Small intestine (tissue), 7 donors: ENCODE results near the gene SLC25A47. TPM values are rescaled to one million over a fixed set of nuclear protein-coding genes. Genes with fewer than 3 reads are reported as not detected.

Source experiments
- DNase-seq, 2 donors: peaks; one replicate each; pipeline versions ENCODE4 v3.0.0 to v3.0.0-alpha.2; 2013
- FAIRE-seq: peaks from 2 replicates; lab custom pipeline; 2012; peaks lifted over from hg19 to GRCh38; lab: Jason Lieb, UNC
- H3K27ac ChIP-seq, 3 donors: one replicate each; pipeline ENCODE4 v1.5.1; 2013; ENCODE audit warnings: low read length in 2 of 3, mild to moderate bottlenecking in 2 of 3, control low read depth in 1 of 3, inconsistent platforms in 1 of 3, low read depth in 1 of 3, moderate library complexity in 1 of 3
- H3K27me3 ChIP-seq, 3 donors: one replicate each; pipeline ENCODE4 v1.6.1; 2013; ENCODE audit warnings: low read length in 3 of 3, inconsistent platforms in 1 of 3; ENCODE audit not compliant: control insufficient read depth in 3 of 3, insufficient read depth in 3 of 3
- H3K36me3 ChIP-seq, 3 donors: one replicate each; pipeline ENCODE4 v1.6.1; 2013; ENCODE audit warnings: low read length in 3 of 3, inconsistent platforms in 1 of 3, low read depth in 1 of 3, mild to moderate bottlenecking in 1 of 3, moderate library complexity in 1 of 3; ENCODE audit not compliant: control insufficient read depth in 3 of 3, insufficient read depth in 2 of 3
- H3K4me1 ChIP-seq, 3 donors: one replicate each; pipeline ENCODE4 v1.6.1; 2013; ENCODE audit warnings: low read length in 2 of 3, inconsistent platforms in 1 of 3, low read depth in 1 of 3, mild to moderate bottlenecking in 1 of 3, moderate library complexity in 1 of 3; ENCODE audit not compliant: control insufficient read depth in 3 of 3, insufficient read depth in 2 of 3
- H3K4me3 ChIP-seq, 3 donors: one replicate each; pipeline ENCODE4 v1.5.1; 2013; ENCODE audit warnings: low read length in 3 of 3, control low read depth in 1 of 3, inconsistent platforms in 1 of 3, low read depth in 1 of 3, mild to moderate bottlenecking in 1 of 3, moderate library complexity in 1 of 3
- H3K9me3 ChIP-seq, 2 donors: one replicate each; pipeline ENCODE4 v1.6.1; 2013; ENCODE audit warnings: low read depth in 1 of 2, low read length in 1 of 2; ENCODE audit not compliant: control insufficient read depth in 2 of 2, insufficient read depth in 1 of 2
- WGBS, 3 donors: extraction: QIAGEN DNeasy Blood & Tissue Kit; methylation state at CpG; one replicate each; pipeline ENCODE4 v1.1.7; 2013; 5-methylcytosine and 5-hydroxymethylcytosine counted together
- polyA plus RNA-seq, 4 donors: library from polyadenylated mRNA; stranded (reverse) in 3 of 4; unstranded in 1 of 4; fragments of 200-250 nt in 3 of 4; fragments of 120-200 nt in 1 of 4; gene quantifications; one replicate each; pipeline versions ENCODE4 v1.2.1 to v1.2.3, GENCODE V29; 2013
- donor health status: healthy with polysubstance abuse.
- donor health status: control.
- donor health status: control.
- donor health status: Bipolar disorder and iron deficiency.
- donor health status: healthy.

Gene SLC25A47
- polyA plus RNA-seq, 4 donors, result 0.38 to 1.6 (median 0.80) TPM

DNA sequence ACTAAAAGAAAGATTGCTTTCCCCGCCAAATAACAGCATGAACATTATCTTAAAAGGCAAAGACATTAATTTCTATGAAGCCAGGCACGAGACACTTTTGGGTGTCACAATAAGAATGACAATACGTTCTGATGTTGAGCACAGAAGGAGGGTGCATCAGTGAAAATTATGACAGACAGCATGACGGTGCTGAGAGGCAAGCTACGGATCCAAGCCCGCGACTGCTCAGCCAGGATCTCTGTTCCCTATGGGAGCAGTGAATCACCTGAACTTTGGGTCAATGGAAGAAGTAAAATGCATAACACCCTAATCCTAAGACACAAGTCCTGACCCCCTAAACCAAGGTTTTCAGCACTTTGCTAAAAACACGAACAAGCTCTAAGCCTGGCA is 51.7 kb downstream of the SLC25A47 start:
- Histone ChIP-seq H3K27ac (peak overlapping the region; percentile 54 to 99 (median 62)), H3K9me3 (no peaks in the 10 kb centered on the region), H3K36me3 (peaks cover 0 to 5% (median 0%) of the 10 kb centered on the region in 3 donors), H3K4me3 (peak overlapping the region; percentile 19 to 76 (median 73)), H3K4me1 (peaks cover 4 to 17% (median 4%) of the 10 kb centered on the region in 3 donors), H3K27me3 (no peaks in the 10 kb centered on the region)
- FAIRE-seq (no peak), DNase-seq (no peak)
- WGBS, 3 donors, result 45 to 75% (median 59%) methylated on average over 8 of the region's 8 CpGs

GRCh38 chr14:100375266-100375962 is 52.3 kb downstream of the SLC25A47 start:
- no peak for FAIRE-seq
- H3K36me3 ChIP-seq, result peaks cover 0 to 5% (median 0%) of the 10 kb centered on the region in 3 donors
- H3K9me3 ChIP-seq, result no peaks in the 10 kb centered on the region
- H3K27me3 ChIP-seq, result no peaks in the 10 kb centered on the region
- H3K27ac ChIP-seq, result peak overlapping the region; percentile 80 to 99 (median 82)
- H3K4me1 ChIP-seq, result peaks cover 4 to 17% (median 4%) of the 10 kb centered on the region in 3 donors
- DNase-seq, result peak; percentile 31 to 60
- 0 to 1% (median 1%) methylated on average over 17 of the region's 17 CpGs for WGBS, 3 donors
- peak overlapping the region; percentile 69 to 76 (median 73) for H3K4me3 ChIP-seq

DNA sequence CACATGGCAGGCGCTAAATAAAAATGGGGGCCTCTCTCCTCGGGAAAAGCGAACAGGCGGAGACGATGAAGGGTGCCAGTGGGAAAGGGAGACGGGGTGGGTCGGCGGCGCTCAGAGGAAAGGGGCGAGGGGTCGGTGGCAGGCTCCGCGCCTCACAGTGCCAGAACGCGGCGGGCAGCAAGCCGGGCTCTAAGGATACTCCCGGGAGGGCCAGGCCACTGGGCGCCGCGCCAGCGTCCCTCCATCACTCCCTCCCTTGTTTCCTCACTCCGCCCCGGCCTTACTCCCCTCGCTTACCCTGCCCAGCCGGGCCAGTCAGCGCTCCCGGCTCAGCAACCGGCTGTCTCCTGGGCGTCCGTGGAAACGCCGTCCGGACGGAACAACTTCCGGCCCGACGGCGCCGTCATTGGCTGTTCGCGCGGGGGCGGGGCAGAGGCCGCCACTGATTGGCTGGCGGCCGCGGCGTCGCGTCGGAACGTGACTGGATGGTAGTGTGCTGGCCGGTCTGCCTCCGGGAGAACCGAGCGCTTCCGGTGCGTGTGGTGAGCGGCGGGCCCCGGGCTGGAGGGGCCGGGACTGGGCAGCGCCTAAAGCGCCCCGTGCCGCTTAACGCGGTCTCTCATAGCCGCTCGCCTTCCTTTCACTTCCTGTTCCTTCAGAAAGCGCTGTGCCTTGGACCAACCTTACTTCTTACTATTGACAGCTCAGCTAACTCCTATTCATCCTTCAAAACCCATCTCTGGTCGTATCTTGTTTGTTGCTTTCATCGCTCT is 53.0 kb downstream of the SLC25A47 start, which contains the start of gene WDR25:
TSS of gene WDR25 (plus strand) at position 523 of the 773 bp plus-strand sequence.
- Histone ChIP-seq H3K27ac (peak within 1 kb of the TSS; percentile 80 to 99 (median 82)), H3K4me3 (peak within 1 kb of the TSS; percentile 69 to 76 (median 73)), H3K27me3 (no peaks in the 10 kb centered on the region), H3K9me3 (no peaks in the 10 kb centered on the region), H3K4me1 (peaks cover 4 to 17% (median 4%) of the 10 kb centered on the region in 3 donors), H3K36me3 (peaks cover 0 to 9% (median 0%) of the 10 kb centered on the region in 3 donors)
- WGBS, 3 donors, result 0 to 1% (median 0%) methylated on average over 64 to 74 of the region's 74 CpGs
- FAIRE-seq, result no peak
- DNase-seq, result peak; percentile 94 to 98

DNA sequence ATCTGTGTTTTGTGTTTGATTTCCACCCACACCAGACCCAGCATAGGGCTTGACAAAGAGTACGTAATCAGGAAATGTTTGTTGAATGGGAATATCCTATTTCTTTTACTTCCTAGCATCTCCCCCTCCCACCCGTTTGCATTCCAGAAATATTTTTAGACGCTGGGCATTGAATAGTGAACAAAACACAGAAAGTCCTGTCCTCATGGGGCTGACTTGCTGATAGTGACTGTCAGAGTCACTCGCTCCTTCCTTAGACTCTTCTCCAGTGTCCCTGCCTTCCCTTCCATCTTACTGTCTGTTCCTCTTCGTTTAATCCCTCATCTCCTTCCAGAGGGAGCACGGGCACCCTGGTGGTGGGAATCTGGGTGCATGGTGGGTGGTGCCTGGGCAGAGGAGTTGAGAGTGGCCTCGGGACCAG is 53.6 kb downstream of the SLC25A47 start:
- Histone ChIP-seq H3K4me1 (peaks cover 4 to 17% (median 4%) of the 10 kb centered on the region in 3 donors), H3K27me3 (no peaks in the 10 kb centered on the region), H3K4me3 (peak overlapping the region; percentile 55 to 76 (median 73)), H3K36me3 (peaks cover 0 to 12% (median 0%) of the 10 kb centered on the region in 3 donors), H3K27ac (peak overlapping the region; percentile 54 to 99 (median 74)), H3K9me3 (no peaks in the 10 kb centered on the region)
- FAIRE-seq (no peak), DNase-seq (no peak)
- WGBS, 3 donors, result 21 to 30% (median 24%) methylated on average over 7 of the region's 7 CpGs

Other genes starting within 250 kb of the SLC25A47 start
- gene DEGS2, start 163.7 kb upstream of the SLC25A47 start, polyA plus RNA-seq, result 10 to 100 TPM; 16.1 to 47.0 (median 24.0) TPM
- 10 to 100 TPM; 24.0 to 80.2 (median 27.7) TPM for gene YY1, start 84.2 kb upstream of the SLC25A47 start, polyA plus RNA-seq
- 10 to 100 TPM in 2 of 4 donors, 1 to 10 TPM in 2; 8.3 to 32.7 (median 14.8) TPM for gene SLC25A29, start 16.9 kb upstream of the SLC25A47 start, polyA plus RNA-seq
- 1 to 10 TPM; 3.4 to 6.9 (median 5.5) TPM for gene WDR25, start 53.1 kb downstream of the SLC25A47 start, polyA plus RNA-seq